ENCODE results near the gene LMO2. TPM values are rescaled to one million over a fixed set of nuclear protein-coding genes. Genes with fewer than 3 reads are reported as not detected.

The LMO2 gene
- total RNA-seq, 2 donors from 2014 or later, result 7.3 to 8.0 TPM

GRCh38 chr11:33867561-33867960, 24.3 kb downstream of the LMO2 start:
- no peak for DNase-seq
- no peaks in the 10 kb centered on the region for H3K36me3 ChIP-seq (replicated peaks in 1 of 2; ENCODE audit: insufficient read depth in 1 of 2, low read depth in 2 of 2)
- TF ChIP-seq POLR2A (IDR thresholded peaks at IDR 0.05), result no peak
- TF ChIP-seq, protein P1, sequence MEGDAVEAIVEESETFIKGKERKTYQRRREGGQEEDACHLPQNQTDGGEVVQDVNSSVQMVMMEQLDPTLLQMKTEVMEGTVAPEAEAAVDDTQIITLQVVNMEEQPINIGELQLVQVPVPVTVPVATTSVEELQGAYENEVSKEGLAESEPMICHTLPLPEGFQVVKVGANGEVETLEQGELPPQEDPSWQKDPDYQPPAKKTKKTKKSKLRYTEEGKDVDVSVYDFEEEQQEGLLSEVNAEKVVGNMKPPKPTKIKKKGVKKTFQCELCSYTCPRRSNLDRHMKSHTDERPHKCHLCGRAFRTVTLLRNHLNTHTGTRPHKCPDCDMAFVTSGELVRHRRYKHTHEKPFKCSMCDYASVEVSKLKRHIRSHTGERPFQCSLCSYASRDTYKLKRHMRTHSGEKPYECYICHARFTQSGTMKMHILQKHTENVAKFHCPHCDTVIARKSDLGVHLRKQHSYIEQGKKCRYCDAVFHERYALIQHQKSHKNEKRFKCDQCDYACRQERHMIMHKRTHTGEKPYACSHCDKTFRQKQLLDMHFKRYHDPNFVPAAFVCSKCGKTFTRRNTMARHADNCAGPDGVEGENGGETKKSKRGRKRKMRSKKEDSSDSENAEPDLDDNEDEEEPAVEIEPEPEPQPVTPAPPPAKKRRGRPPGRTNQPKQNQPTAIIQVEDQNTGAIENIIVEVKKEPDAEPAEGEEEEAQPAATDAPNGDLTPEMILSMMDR (IDR thresholded peaks at IDR 0.05), result no peak
- no peak overlapping the region for H3K27ac ChIP-seq
- H3K4me3 ChIP-seq, result no peak overlapping the region
- no peaks in the 10 kb centered on the region for H3K9me3 ChIP-seq
- peaks cover 14% of the 10 kb centered on the region for H3K4me1 ChIP-seq
- intact Hi-C loops (cut with DNase I), result no loop called here
- 37 to 45% methylated on average over 1 of the region's 1 CpG for WGBS, 2 donors
- ATAC-seq, result no peak
- H3K27me3 ChIP-seq, result no peaks in the 10 kb centered on the region

- no peak for ATAC-seq
Measured at GRCh38 chr11:33866936-33867335, 24.9 kb downstream of the LMO2 start.

DNA sequence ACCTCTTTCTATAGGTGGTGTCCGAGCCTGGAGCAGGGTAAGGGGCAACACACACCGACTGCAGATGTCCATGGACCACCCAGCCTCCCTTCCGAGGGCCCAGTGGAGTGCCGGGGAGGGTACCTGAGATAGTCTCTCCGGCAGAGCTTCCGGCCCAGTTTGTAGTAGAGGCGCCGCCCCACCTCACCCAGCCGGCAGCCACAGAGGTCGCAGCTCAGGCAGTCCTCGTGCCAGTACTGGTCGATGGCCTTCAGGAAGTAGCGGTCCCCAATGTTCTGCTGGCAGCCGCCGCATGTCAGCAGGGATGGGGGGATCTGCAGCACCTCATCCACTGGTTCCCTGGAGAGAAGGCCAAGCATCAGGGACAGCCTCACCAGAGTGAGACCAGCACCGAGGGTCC, 27.4 kb downstream of the LMO2 start:
- H3K4me3 ChIP-seq, result no peak overlapping the region
- 78 to 93% methylated on average over 3 to 16 of the region's 16 CpGs for WGBS, 2 donors
- peaks cover 28% of the 10 kb centered on the region for H3K4me1 ChIP-seq
- H3K9me3 ChIP-seq, result no peaks in the 10 kb centered on the region
- ATAC-seq (no peak), DNase-seq (no peak)
- intact Hi-C loops (cut with DNase I), result no loop called here
- TF ChIP-seq POLR2A (IDR thresholded peaks at IDR 0.05), result no peak
- TF ChIP-seq, protein P1 (IDR thresholded peaks at IDR 0.05), result no peak
- H3K27me3 ChIP-seq, result no peaks in the 10 kb centered on the region
- H3K36me3 ChIP-seq (replicated peaks in 1 of 2; ENCODE audit: insufficient read depth in 1 of 2, low read depth in 2 of 2), result no peaks in the 10 kb centered on the region
- no peak overlapping the region for H3K27ac ChIP-seq

More at GRCh38 chr11:33866936-33867335, 24.9 kb downstream of the LMO2 start:
- Histone ChIP-seq H3K4me1 (peaks cover 17% of the 10 kb centered on the region), H3K27me3 (no peaks in the 10 kb centered on the region), H3K27ac (no peak overlapping the region), H3K36me3 (replicated peaks in 1 of 2; ENCODE audit: insufficient read depth in 1 of 2, low read depth in 2 of 2) (no peaks in the 10 kb centered on the region), H3K4me3 (no peak overlapping the region), H3K9me3 (no peaks in the 10 kb centered on the region)
- DNase-seq, result no peak
- whole genome bisulfite sequencing, 2 donors, result 76 to 77% methylated on average over 2 of the region's 2 CpGs
- TF ChIP-seq, protein P1 (IDR thresholded peaks at IDR 0.05), result no peak
- TF ChIP-seq POLR2A (IDR thresholded peaks at IDR 0.05), result no peak
- intact Hi-C loops (cut with DNase I), result no loop called here

- Histone ChIP-seq H3K27ac (no peak overlapping the region), H3K36me3 (replicated peaks in 1 of 2; ENCODE audit: insufficient read depth in 1 of 2, low read depth in 2 of 2) (no peaks in the 10 kb centered on the region), H3K9me3 (no peaks in the 10 kb centered on the region), H3K4me1 (peaks cover 23% of the 10 kb centered on the region), H3K4me3 (no peak overlapping the region), H3K27me3 (no peaks in the 10 kb centered on the region)
- TF ChIP-seq, protein P1 (IDR thresholded peaks at IDR 0.05), result no peak
- TF ChIP-seq POLR2A (IDR thresholded peaks at IDR 0.05), result no peak
- intact Hi-C loops (cut with DNase I), result no loop called here
- no peak for DNase-seq
- WGBS, 2 donors, result 80 to 82% methylated on average over 7 of the region's 7 CpGs
- ATAC-seq, result no peak
Measured at GRCh38 chr11:33863418-33864172, 28.3 kb downstream of the LMO2 start.
